ENCODE results near the gene NR3C2. TPM values are rescaled to one million over a fixed set of nuclear protein-coding genes. Genes with fewer than 3 reads are reported as not detected.

Gene NR3C2
- total RNA-seq, 1 donor from 2014 or later = 0.54 TPM

DNA sequence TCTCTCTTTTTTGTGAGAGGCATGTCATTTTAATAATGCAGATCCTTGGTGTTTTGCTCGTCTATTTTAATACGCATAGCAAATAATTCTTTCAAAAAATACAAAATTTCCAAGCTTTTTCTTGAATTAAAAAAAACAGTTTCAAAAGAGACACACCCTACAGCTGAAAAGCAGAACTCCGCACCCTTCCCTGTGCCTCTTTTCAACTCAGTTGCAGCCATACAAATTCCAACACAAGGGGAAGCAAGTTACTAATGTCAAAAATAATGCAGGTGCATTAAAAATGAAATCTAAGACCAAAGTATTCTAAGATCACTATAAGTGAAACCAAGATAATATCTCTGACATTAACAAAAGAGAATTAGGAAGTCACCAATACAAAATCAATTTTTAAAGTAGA lies 66.6 kb downstream of the NR3C2 start:
- no peak overlapping the region for H3K4me3 Mint-ChIP-seq (ENCODE audit: unreplicated experiment)
- DNase-seq (ENCODE audit: low spot score) = no peak
- TF ChIP-seq, protein P1, sequence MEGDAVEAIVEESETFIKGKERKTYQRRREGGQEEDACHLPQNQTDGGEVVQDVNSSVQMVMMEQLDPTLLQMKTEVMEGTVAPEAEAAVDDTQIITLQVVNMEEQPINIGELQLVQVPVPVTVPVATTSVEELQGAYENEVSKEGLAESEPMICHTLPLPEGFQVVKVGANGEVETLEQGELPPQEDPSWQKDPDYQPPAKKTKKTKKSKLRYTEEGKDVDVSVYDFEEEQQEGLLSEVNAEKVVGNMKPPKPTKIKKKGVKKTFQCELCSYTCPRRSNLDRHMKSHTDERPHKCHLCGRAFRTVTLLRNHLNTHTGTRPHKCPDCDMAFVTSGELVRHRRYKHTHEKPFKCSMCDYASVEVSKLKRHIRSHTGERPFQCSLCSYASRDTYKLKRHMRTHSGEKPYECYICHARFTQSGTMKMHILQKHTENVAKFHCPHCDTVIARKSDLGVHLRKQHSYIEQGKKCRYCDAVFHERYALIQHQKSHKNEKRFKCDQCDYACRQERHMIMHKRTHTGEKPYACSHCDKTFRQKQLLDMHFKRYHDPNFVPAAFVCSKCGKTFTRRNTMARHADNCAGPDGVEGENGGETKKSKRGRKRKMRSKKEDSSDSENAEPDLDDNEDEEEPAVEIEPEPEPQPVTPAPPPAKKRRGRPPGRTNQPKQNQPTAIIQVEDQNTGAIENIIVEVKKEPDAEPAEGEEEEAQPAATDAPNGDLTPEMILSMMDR (IDR thresholded peaks at IDR 0.05; ENCODE audit: unreplicated experiment) = no peak
- H3K36me3 Mint-ChIP-seq (ENCODE audit: low read depth, unreplicated experiment) = no peaks in the 10 kb centered on the region
- no peaks in the 10 kb centered on the region for H3K9me3 Mint-ChIP-seq (ENCODE audit: unreplicated experiment)
- H3K27me3 Mint-ChIP-seq (ENCODE audit: unreplicated experiment) = no peaks in the 10 kb centered on the region
- no peaks in the 10 kb centered on the region for H3K4me1 Mint-ChIP-seq (ENCODE audit: unreplicated experiment)
- no peak overlapping the region for H3K27ac Mint-ChIP-seq (ENCODE audit: unreplicated experiment)

DNA sequence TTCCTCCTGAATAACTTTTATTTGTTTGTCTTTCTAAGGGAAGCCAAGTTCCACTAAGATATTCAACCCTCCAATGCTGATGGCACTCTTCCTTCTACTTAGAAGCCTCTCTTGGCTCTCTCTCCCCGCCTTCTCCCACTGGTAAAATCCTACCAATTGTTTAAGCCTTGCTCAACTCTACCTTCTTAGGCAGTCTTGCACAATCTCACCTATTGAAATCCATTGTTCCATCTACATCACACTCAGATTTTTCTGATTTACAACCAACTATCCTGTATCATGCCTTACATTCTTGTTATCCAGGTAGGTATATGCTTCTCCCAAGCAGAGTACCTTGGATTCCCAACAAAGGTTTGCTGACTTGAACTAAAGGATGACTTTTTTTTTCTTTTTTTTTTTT lies 69.1 kb downstream of the NR3C2 start:
- Mint-ChIP-seq H3K9me3 (ENCODE audit: unreplicated experiment) (no peaks in the 10 kb centered on the region), H3K27me3 (ENCODE audit: unreplicated experiment) (no peaks in the 10 kb centered on the region), H3K4me3 (ENCODE audit: unreplicated experiment) (no peak overlapping the region), H3K27ac (ENCODE audit: unreplicated experiment) (no peak overlapping the region), H3K36me3 (ENCODE audit: low read depth, unreplicated experiment) (no peaks in the 10 kb centered on the region), H3K4me1 (ENCODE audit: unreplicated experiment) (no peaks in the 10 kb centered on the region)
- TF ChIP-seq, protein P1 (IDR thresholded peaks at IDR 0.05; ENCODE audit: unreplicated experiment) = no peak
- no peak for DNase-seq (ENCODE audit: low spot score)

DNA sequence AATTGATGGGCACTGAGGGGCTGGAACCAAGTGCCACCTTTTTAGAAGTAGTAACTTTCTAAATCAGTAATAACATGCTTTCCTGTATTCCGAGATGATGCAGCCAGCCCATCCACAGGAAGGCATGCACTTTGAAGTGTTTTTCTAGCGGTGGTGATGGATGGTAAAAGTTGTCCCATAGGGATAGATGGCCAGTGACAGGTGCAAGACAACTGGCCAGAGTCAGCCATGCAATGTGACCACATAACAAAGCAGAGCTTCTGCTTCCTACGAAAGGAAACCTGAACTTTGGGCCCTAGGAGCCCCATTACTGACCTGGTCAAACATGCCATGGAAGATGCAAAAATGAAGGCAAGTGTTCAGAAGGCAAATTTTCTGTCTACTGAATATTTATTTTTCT lies 72.3 kb downstream of the NR3C2 start:
- Mint-ChIP-seq H3K4me3 (ENCODE audit: unreplicated experiment) (no peak overlapping the region), H3K9me3 (ENCODE audit: unreplicated experiment) (no peaks in the 10 kb centered on the region), H3K27ac (ENCODE audit: unreplicated experiment) (no peak overlapping the region), H3K36me3 (ENCODE audit: low read depth, unreplicated experiment) (no peaks in the 10 kb centered on the region), H3K4me1 (ENCODE audit: unreplicated experiment) (no peaks in the 10 kb centered on the region), H3K27me3 (ENCODE audit: unreplicated experiment) (no peaks in the 10 kb centered on the region)
- DNase-seq (ENCODE audit: low spot score) = no peak
- TF ChIP-seq, protein P1 (IDR thresholded peaks at IDR 0.05; ENCODE audit: unreplicated experiment) = no peak

GRCh38 chr4:148367756-148368155 lies 74.5 kb downstream of the NR3C2 start:
- TF ChIP-seq, protein P1 (IDR thresholded peaks at IDR 0.05; ENCODE audit: unreplicated experiment) = no peak
- no peak overlapping the region for H3K4me3 Mint-ChIP-seq (ENCODE audit: unreplicated experiment)
- H3K9me3 Mint-ChIP-seq (ENCODE audit: unreplicated experiment) = no peaks in the 10 kb centered on the region
- no peaks in the 10 kb centered on the region for H3K36me3 Mint-ChIP-seq (ENCODE audit: low read depth, unreplicated experiment)
- H3K4me1 Mint-ChIP-seq (ENCODE audit: unreplicated experiment) = no peaks in the 10 kb centered on the region
- no peak overlapping the region for H3K27ac Mint-ChIP-seq (ENCODE audit: unreplicated experiment)
- no peak for DNase-seq (ENCODE audit: low spot score)
- no peaks in the 10 kb centered on the region for H3K27me3 Mint-ChIP-seq (ENCODE audit: unreplicated experiment)

DNA sequence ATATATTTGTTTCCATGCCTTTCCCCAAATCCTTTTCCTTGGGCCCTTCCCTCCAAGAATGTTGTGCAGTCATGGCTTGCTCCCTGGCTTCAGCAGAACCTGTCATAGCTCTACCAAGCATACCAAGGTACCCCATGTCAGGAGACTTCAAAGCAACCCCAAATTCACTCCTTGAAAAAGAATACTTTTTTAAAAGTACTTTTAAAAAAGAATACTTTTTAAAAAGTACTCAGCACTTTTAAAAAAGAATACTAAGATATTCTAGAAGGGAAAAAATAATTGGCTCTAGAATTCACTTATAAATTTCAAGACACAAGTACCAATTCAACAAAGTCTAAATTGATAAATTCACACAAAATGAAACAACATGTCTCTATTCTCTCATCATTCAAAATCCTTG lies 76.0 kb downstream of the NR3C2 start:
- Mint-ChIP-seq H3K9me3 (ENCODE audit: unreplicated experiment) (no peaks in the 10 kb centered on the region), H3K4me1 (ENCODE audit: unreplicated experiment) (no peaks in the 10 kb centered on the region), H3K27me3 (ENCODE audit: unreplicated experiment) (peaks cover 2% of the 10 kb centered on the region), H3K36me3 (ENCODE audit: low read depth, unreplicated experiment) (no peaks in the 10 kb centered on the region), H3K27ac (ENCODE audit: unreplicated experiment) (no peak overlapping the region), H3K4me3 (ENCODE audit: unreplicated experiment) (no peak overlapping the region)
- TF ChIP-seq, protein P1 (IDR thresholded peaks at IDR 0.05; ENCODE audit: unreplicated experiment) = no peak
- DNase-seq (ENCODE audit: low spot score) = no peak
